Ecto neural progenitor cell (in vitro differentiated cells): ENCODE results near the gene MBNL2.

ENCODE experiments used
- DNase-seq: peaks from one replicate; pipeline ENCODE4 v3.0.0-alpha.2; 2018; ENCODE audit warnings: low spot score

MBNL2 gene

DNA sequence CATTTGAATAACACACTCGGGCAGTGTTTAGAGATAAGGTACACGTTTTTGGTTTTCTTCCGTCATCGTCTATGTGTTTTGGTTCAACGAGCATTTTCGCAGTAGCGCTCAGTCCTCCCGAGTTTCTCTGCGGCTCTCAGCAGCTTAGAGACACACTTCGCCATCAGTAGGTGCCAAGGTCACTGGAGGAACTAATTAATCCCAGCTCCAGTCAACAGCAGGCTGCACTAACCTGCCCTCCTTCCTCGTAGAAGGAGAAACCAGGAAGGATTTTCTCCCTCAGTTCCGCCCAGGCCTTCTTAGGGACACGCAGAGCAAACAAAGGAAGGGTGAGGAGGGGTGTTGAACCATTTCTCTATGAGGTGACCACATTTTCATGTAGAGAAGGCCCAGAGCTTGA lies 12.6 kb downstream of the MBNL2 start:
- DNase-seq: no peak

DNA sequence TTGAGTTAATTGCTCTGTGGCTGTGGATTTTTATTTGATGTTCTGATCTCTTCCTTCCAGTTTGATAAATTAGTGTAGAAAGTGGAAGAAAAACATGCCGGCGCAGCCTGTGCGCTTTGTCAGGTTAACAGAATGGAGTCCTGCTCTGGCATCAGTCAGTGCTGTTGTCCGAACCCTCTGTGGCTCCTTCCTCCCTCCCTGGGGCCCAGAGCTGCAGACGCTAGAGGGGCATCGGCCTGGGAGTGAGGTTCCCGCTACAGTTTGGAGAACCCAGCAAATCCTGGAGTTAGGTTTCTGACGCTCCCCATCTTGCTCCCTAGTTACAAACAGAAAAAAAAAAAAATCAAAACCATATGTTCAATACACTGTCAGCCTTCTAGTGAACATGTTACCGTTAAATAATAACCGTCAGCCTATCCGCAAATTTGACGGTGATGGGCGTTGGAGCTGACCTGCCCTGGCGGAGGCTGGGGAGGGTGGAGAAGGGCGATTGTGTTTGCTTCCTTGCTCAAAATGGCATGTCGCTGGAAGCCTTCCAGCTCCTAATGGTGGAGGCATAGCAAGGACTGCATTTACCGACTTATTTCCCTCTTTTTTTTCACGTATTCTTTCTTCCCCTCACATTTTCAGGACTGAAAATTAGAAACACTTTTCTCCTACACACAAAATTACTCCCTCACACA lies 13.6 kb downstream of the MBNL2 start:
- no peak for DNase-seq

DNA sequence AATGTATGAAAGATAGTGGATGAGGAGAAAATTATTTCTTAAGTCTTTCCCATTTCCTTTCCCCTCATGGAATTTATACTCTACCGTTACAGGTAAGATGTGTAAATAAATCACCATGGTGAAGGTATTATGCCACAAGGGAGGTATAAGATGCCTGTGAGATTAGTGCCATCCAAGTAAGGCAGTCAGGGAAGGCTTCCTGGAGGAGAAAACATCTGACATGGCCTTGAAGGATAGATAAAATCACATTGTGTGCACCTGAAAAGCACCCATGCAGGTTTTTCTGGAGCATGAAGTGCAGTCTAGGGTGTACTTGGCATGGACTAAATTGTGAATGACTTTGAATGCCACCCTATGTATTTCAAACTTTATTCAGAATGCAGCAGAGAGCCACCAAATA lies 15.3 kb downstream of the MBNL2 start:
- no peak for DNase-seq

DNA sequence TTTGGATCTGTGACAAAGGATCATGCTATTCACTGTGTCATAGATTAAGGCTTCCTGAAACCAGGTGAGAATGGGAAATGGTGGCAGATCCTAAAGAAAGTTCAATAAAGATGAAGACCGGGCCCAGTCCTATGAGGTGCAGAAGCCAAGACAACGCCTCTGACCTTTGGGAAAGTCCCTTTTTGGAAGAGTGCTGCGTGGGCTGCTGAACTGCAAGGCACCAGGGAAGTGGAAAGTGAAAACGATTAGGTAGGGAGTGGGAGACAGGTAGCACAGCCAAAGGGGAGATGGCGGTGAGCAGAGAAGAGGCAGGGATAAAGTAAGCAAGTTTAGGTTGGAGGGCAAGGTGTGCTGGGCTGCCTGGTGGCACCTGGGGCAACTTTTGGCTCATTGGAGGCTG lies 16.3 kb downstream of the MBNL2 start:
- no peak for DNase-seq

DNA sequence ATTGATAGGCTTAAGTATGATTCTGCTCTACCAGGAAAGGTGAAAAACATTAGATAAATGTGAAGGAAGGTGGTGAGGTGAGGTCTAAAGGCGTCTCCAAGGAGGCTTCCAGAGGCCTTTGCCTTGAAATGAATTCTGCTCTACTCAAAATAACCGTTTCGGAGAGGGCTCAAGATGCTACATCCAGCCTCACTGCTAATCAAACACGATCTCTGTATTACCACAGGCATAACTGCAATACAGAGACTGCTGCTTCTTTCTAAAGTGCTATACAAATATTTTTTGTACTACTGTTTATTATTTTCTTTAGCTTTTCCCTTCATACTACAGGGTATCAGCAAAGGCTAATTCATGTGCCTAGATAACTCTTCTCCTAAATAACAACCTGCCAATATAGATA lies 16.8 kb downstream of the MBNL2 start:
- DNase-seq: no peak

DNA sequence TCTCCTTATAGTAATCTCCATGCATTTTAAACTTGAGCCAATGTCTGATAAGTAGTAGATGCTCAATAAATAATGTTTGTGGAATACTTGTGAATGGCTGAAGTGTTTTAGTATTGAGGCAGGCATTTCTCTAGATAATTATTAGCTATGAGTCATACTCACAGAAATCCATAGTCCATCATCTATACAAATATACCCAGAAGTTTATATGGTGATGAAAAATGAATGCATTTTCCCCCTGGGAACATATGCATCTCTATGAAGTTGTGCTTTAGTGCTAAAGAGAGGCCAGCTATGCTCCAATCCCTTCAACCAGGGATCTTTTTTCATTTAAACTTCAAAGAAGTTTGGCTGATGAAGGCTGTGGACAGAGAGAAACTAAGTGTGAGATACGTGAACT lies 17.2 kb downstream of the MBNL2 start:
- no peak for DNase-seq

DNA sequence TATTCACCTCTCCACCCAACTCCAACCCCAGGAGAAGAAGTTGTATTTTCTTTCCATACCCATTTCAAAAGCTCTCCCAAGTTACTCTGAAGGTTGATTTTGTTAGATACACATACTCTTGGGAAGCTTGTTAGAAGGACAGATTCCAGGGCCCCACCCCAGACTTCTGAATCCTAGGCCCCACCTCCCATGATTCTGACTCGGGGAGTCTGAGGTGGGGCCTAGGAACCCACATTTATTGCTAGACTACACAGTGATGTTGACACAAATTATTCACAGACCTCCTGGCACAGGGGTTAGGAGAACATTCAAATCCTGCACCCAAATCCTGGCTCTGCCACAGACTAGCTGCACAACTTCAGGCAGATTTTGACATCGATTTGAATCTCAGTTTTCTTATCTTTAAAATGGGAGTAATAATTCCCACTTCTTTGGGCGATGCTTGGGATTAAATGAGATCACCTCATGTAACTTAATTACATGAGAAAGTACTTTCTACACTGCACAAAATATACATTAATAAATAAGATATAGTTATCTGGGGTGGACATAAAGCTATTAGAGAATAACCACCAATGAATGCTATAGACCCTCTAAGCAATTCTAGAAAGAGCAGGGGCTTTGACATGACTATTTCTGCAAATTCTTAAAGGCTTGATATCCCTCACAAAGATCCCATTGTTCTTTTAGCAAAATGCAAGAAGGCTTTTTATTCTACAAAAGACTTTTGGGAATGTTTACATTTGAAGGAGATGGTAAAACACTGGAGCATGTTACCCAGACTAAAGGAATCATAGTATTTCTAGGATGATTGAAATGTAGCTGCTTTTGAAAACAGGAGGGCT lies 18.0 kb downstream of the MBNL2 start:
- DNase-seq: no peak

DNA sequence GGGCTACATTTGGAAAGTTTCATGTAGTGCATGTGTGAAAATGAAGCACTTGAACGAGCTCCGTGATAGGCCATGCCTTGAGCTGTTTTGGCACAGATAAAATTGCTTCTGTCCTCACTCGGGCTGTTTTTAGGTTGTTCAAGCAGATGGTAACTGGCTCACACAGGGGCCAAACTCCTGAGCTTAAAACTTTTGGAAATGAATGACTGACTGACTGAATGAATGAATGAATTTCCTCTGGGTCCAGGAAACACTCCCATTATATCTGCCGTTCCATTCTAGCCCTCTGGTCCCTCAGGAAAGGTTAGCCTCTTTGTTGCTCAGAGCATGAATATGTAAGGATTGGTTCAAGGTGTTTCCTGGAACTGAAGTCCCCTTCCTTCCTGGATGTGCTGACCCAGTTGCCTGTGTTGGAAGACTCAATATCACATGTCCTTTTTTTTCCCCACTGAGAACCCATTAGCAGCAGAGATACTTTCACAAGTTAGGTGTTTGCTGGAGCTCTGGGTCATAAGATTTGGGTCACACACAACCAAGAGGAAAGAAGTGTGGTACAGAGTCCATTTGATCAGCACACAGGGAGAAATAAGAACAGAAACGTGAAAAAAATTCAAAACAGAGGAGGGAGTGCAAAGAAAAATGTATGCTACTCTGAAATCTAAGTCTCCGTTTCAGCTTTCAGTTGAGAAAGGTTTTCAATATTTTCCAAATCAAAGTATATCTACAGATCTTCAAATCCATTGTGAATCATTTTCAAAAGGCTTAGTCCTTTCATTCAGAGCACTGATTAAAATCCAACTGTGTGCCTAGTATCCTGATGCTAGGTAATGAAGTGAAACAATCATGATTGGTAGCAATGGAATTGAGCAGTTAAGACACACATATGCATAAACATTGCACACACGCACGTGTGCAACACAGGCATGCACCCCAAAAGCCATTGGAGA lies 18.9 kb downstream of the MBNL2 start:
- no peak for DNase-seq

DNA sequence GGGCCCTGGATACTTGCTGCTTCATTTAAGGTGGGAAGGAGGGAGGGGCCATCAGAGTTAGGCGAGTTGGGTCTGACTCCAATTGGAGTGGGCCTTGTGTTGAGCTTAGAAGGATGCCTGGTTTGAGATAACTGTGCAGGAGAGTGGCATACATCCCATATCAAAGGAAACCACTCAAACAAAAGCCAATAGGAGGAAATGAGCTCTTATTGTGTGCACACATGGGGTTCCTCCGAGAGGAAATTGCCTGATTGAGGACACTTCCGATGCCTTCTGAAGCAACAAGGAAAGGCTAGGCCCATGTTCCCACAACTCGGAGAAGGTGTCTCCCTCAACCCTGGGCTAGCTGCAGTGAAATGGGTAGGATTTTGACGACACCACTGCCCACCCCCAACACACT lies 19.6 kb downstream of the MBNL2 start:
- DNase-seq: no peak

DNA sequence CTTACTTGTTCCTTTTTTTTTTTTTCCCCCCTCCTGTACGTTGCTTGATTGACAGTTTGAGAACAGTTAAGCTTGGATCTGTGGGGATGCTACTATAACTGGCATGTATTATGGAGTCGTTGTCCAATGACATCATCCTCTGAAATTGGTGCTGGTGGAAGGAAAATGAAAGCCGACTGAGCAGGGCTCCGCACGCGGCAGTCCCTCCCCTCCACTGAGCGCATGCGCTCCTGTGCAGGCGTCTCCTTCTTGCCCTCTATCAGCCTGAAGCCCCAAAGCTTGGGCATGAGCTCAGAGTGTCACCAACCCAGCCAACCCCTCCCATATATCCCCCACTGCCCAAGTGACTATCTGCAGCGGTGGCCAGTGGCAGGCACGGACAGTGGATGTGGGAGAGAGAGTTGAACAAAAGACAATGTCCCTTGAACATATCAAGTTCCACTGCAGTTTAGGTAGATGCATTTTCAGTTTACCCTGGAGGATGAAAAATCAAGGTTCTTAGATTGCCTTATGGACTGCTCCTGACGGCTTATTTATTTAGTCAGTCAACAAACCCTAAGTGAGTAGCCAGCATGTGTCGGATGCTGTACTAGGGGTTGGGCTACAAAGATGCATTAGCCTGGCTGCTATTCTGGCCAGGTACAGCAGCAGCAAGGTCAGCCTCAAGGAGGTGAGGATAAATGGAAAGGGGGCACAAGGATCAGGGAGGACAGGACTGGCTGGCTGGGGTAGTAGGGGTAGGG lies 20.8 kb downstream of the MBNL2 start:
- no peak for DNase-seq

DNA sequence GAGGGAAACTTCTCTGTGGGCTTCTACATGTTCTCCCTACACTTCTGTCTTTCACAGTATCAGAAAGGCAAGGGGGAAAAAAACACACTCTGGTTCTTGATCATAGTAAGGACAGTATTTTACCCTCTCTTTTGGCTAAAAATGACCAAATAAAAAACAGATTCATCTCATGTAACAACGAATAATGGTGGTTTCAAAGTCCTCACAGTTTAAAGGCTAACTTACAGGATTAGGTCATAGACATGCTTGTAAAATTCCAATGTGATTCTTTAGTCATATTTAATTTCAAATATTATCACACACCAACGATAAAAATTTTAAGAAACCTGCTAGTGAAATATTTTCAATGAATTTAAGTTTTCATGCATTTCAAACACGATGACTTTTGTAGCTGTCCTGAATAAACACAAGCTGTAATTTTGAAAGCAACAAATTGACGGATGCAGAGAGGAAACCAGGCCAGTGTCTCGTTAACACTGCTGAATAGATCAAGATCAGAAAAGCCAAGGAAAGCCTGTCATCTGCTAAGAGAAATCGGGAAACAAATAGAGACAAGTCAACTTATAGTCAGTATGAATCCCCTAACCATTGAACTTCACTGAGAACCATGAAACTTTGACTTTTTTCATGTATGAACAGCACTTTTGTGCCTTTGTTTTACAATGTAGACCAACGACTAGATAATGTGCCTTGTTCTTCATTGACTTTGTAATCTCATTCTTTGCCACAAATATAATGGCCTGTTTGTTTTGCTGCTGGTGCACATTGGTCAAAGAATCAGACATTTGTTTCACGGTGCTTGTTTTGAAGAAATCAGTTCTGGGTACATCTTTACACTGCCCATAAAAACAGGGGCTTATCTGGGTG lies 22.0 kb downstream of the MBNL2 start:
- no peak for DNase-seq

DNA sequence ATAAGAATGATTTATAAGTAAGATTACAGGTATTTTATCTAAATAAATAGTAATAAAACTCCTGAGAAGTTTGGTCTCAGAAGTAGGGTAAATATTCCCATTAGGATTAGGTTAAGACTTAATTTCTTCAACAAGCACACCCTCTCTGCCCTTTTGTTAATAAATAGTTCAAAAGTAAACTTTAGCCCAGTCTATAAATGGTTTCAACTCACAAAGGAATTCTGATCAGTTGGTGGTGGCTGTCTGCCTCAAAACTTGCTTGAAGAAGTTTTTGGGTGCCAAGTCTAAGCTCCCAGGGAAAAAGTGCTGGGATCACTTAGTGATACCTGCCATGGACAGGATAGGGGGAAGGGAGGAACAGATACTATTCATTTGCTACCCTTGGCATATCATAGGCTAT lies 22.9 kb downstream of the MBNL2 start:
- DNase-seq: no peak

DNA sequence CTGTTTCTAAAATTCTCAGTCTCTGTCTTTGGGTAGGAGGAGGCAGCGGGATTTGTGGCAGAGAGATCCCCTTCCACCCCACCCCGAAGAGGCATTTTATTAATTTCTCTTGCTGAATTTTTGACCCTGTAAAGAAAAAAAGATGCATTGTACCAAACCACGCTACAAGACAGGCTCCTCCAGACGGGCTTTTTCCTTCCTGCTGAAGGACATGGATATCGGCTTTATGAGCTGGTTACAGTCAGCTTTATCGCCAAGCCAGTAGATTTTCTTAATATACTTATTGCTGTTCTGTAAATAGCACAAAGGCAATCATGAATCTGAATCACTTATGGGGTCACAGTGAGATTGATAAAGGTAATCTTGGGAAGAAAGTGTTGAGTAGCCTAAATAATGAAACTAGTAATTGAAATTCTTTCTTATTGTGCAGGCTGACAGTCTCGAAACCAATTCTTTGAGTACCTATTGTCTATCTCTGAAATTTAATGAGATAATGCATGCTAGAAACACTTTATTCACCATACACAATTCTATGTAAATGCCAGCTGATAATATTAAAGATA lies 24.5 kb downstream of the MBNL2 start:
- DNase-seq: no peak

DNA sequence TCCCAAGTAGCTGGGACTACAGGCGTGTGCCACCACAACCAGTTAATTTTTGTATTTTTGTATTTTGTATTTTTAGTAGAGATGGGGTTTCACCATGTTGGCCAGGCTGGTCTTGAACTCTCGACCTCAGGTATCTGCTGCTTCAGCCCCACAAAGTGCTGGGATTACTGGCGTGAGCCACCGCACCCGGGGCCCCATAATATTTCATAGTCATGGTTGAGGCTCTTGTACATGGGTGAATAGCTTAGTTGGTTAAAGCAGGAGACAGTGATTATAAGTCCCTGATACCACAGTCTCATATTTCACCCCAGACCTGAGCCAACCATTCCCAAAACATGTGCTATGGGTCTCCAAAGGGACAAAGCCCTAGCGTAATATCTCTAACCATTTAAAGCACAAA lies 26.1 kb downstream of the MBNL2 start:
- DNase-seq: no peak

DNA sequence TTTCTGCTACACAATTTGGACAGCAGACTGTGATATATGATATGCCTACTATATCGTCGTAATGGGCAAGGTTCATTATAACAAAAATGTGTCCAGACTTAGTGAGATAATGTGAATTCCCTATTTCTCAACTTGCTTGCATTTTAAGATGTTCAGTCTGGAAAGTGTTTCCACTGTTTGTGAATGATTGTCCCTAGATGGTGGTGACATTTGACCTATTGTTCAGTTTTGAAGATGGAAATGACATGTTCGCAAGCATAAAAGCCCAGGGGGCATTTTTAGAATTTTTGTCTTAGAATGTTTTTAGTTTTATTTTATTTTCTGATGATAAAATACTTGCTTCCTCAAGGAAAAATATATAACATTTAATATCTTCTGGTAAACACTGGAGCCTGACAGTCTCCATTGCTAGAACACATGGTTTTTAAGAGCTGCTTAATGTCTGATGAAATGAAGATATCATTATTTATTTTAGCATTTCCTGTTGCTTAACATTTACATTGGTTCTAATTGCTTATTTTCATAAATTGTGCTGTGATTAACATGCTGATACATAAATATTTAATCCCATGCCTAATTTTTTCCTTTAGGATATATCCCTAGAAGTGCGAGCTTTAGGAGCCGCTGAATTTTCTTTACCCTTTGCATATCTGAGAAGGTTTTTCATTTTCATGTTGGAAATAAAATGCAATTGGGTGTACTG lies 27.1 kb downstream of the MBNL2 start:
- DNase-seq: no peak

DNA sequence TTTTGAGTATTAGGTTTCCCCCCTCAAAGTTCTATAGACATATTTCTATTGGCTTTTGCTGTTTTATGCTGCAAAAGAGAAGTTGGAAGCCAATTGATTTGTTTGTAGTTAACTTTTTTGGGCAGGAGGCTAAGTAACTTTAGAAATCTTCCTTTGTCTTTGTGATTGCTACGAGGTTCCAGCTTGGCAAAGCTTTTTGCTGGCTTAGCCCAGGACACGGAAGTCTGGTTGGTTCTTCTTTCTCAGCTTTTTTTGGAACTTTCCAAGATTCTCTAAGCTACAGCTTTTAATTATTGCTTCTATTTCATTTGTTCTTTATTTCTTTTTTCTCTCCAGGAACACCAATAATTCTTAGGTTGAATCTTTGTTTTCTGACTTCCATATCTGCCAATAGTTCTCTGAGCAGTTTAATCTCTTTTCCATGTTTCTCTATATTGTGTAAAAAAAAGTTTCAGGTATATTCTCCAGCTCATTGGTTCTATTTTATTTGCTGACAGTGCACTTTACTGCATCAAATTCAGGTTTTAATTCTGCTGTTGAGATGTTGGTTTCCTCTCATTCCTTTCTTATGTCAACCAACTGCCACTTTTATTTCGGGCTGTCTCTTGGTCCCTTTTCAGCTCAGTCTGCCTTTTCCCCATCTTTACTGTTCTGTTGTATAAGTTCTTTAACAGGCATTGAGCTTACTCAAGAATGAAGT lies 27.8 kb downstream of the MBNL2 start:
- DNase-seq: no peak

DNA sequence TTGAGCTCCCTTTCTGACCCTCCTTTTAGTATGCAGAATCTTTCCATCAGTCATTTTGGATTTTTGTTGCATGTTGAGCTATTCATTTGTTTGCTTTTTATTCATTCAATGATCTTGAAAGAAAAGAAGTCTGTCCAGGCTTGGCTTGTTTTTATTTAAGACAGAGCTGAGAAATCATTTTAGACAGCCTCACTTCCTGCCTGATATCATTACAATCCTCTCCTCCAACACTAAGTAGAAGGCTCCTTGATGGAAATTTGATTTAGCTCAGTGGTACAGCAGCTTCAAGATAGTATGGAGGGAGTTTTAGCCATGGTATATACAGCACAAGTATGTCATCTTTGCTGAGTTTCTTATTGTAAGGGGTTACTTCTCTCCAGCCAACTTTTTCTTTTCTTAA lies 28.4 kb downstream of the MBNL2 start:
- no peak for DNase-seq

DNA sequence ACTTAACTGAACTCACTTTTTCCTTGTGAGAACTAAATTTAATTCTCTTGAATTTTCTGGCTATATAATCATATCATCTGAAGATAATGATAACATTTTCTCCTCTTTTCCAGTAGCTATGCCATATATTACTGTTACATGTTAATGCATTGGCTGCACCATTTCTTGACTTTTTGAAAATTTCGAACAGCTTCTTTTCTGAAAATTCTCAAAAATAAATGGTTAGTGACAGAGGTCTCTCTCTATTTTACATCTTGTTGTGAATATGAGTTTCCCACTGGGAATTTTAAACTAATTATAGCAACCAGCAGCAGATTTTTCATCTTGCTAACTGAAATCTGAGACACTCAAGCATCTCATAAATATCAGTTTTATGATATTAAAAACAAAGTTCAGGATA lies 30.6 kb downstream of the MBNL2 start:
- DNase-seq: no peak

DNA sequence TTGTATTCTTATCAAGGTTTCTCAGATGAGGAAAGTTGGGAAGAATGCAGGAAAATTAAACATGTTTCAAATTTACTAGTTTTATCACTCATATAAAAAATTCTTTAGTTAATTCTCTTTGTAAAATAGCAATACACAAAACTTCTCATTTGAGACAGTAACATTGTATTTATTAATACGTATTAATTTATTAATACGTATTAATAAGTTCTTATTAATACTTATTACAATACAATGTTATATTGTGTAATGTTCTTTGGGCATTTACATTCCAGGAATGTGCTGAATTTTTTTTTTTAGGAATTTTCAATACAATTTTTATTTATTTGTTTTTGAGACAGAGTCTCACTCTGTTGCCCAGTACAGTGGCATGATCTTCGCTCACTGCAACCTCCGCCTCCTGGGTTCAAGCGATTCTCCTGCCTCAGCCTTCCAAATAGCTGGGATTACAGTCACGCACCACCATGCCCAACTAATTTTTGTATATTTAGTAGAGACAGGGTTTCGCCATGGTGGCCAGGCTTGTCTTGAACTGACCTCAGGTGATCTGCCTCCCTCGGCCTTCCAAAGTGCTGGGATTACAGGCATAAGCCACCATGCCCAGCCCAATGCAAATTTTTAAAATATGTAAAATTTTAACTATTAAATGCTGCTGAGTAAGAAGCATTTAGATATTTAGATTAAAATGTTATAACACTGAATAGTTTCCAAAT lies 31.6 kb downstream of the MBNL2 start:
- DNase-seq: no peak
